Progenitor cell of endocrine pancreas (in vitro differentiated cells): ENCODE measurements around the gene KLF1. TPM values are rescaled to one million over a fixed set of nuclear protein-coding genes. Genes with fewer than 3 reads are reported as not detected.

Experiments
- DNase-seq: peaks from one replicate; pipeline ENCODE4 v3.0.0; 2021; ENCODE audit warnings: low spot score; ENCODE audit not compliant: unreplicated experiment
- H3K27ac Mint-ChIP-seq: 2 replicates; pipeline ENCODE4 v1.8.0; 2021; ENCODE audit warnings: mild to moderate bottlenecking, moderate library complexity, mixed read lengths
- H3K27me3 Mint-ChIP-seq: 2 replicates; pipeline ENCODE4 v1.8.0; 2021; ENCODE audit warnings: mixed read lengths
- H3K36me3 Mint-ChIP-seq: 2 replicates; pipeline ENCODE4 v1.8.0; 2022; ENCODE audit warnings: mixed read lengths; ENCODE audit not compliant: insufficient read depth
- H3K4me1 Mint-ChIP-seq: 2 replicates; pipeline ENCODE4 v1.8.0; 2021; ENCODE audit warnings: low read depth, mixed read lengths
- H3K4me3 Mint-ChIP-seq: 2 replicates; pipeline ENCODE4 v1.8.0; 2021; ENCODE audit warnings: low read depth, mild to moderate bottlenecking, moderate library complexity, mixed read lengths
- H3K9me3 Mint-ChIP-seq: 2 replicates; pipeline ENCODE4 v1.8.0; 2021; ENCODE audit warnings: low read depth, mixed read lengths
- CTCF ChIP-seq: fragments of 200-600 bp; sonication (generic); IDR thresholded peaks from one replicate; pipeline ENCODE4 v1.5.0; 2021; ENCODE audit warnings: antibody characterized with exemption, mild to moderate bottlenecking; ENCODE audit not compliant: unreplicated experiment
- total RNA-seq: library from RNA; stranded (reverse); gene quantifications from 2 replicates; pipeline ENCODE4 v1.2.1, GENCODE V29; 2021

KLF1 gene
- total RNA-seq, 1 donor from 2014 or later: not detected

DNA sequence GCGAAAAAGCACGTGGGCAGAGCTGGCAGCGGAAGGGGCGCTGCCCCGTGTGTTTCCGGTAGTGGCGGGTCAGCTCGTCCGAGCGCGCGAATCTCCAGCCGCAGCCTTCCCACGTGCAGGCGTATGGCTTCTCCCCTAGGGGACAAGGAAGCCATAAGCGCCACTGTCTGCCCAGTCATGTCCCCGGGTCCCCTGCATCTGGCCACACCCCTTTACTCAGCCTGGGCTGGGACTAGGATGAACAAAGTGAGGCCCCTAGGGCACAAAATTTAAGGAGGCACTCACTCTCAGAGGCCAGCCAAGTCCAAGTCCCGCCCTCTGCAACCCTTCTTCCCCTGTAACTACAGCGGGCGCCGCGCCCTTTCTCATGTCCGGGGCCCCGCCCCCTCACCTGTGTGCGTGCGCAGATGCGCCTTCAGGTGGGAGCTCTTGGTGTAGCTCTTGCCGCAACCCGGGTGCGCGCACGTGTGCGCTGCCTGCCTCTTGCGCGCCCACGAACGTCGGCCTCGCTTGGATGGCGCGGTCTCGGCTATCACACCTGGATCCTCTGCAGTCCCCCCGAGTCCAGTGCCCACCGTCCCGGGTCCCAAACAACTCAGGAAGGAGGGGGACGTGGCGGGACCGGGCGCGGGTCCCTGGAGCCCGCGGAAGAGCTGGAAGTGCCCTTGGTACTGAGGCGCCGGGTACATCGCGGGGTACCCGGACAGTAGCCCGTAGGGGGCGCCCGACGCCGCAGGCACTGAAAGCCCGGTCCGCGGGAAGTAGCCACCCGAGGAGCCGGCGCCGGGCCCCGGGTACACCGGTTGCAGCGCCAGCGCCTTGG, 1.9 kb downstream of the KLF1 start:
- Mint-ChIP-seq H3K4me3 (peak overlapping the region; percentile 80), H3K27me3 (peaks cover 12% of the 10 kb centered on the region), H3K27ac (peak overlapping the region; percentile 85), H3K36me3 (no peaks in the 10 kb centered on the region), H3K9me3 (no peaks in the 10 kb centered on the region), H3K4me1 (peaks cover 10% of the 10 kb centered on the region)
- DNase-seq: peak; percentile 79
- peak; percentile 72 for TF ChIP-seq CTCF

DNA sequence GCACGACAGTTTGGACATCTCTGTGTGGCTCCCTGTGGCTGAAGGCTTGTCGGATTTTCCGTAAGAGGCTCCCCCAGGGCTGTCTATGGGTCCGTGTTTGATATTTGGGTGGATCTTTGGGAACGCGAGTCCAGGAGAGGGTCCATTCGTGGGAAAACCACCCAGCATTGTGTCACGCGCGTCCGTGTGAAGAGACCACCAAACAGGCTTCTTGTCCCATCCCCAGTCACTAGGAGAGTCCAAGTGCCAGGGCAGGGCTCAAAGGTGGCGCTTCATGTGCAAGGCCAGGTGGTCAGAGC, 2.4 kb downstream of the KLF1 start:
- Mint-ChIP-seq H3K4me3 (no peak overlapping the region), H3K27ac (no peak overlapping the region), H3K4me1 (peaks cover 10% of the 10 kb centered on the region), H3K36me3 (no peaks in the 10 kb centered on the region), H3K9me3 (no peaks in the 10 kb centered on the region), H3K27me3 (peaks cover 12% of the 10 kb centered on the region)
- DNase-seq: no peak
- TF ChIP-seq CTCF: no peak

DNA sequence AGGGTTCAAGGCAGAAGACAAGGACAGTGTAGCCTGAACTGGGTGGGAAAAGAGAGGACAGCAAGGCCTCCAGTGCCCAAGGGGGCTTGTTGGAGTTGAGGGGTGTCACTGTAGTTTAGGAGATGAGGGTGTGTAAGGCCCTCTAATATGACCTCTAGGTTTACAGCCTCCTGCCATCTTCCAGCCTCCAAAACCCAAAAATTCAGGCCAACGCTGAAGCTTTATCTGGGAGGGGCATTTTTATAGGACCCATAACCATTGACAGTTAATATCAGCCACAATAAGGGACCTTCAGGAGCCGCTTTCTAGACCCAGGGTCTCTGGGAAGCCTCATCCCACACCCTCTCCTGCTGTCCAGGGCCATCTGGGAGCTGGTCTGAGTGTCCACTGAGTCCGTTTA, 2.8 kb downstream of the KLF1 start:
- Mint-ChIP-seq H3K4me3 (no peak overlapping the region), H3K36me3 (no peaks in the 10 kb centered on the region)

GRCh38 chr19:12882589-12882988, 4.4 kb downstream of the KLF1 start:
- H3K27ac Mint-ChIP-seq: peak overlapping the region; percentile 73
- peaks cover 12% of the 10 kb centered on the region for H3K27me3 Mint-ChIP-seq
- peaks cover 10% of the 10 kb centered on the region for H3K4me1 Mint-ChIP-seq
- no peak for TF ChIP-seq CTCF
- peaks cover 3% of the 10 kb centered on the region for H3K36me3 Mint-ChIP-seq
- H3K4me3 Mint-ChIP-seq: peak overlapping the region; percentile 60
- H3K9me3 Mint-ChIP-seq: no peaks in the 10 kb centered on the region
- DNase-seq: no peak

More for the DNA sequence above, 2.8 kb downstream of the KLF1 start:
- TF ChIP-seq CTCF: no peak
- Mint-ChIP-seq H3K27me3 (peaks cover 12% of the 10 kb centered on the region), H3K9me3 (no peaks in the 10 kb centered on the region), H3K4me1 (peaks cover 10% of the 10 kb centered on the region), H3K27ac (no peak overlapping the region)
- DNase-seq: no peak

DNA sequence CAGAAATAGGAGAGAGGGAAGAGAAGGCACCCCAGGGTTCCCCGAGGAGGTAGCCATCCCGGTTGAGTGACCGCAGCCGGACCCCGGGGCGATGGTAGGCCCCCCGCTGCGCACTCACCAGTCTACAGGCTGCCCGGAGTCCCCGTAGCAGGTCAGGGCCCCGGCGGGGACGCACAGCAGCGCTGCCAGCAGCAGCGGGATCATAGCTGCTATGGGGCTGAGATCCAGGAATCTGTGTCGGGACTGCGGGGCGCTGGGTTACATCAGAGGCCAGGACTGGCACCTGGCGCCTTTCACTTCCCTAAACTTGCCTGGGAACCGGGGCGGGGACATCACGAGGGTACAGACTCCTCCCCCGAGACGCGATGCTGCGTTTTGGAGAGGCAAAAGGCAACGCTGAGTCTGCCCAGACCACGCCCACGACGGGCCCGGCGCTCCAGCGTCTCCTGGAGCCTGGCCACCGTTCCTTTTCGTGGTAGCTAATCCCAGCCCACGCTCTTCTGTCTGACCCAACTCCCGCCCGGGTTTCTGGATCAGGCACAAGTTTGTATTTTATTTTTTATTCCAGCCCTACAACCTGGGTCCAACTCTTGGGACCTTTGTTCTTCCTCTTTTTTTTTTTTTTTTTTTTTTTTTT, 5.7 kb downstream of the KLF1 start, which contains the start of gene DNASE2:
Gene DNASE2 (minus strand): TSS at position 278 of the 637 bp plus-strand sequence. CDS start 74 bp downstream, at position 204.
- Mint-ChIP-seq H3K27ac (peak within 1 kb of the TSS; percentile 97), H3K9me3 (no peaks in the 10 kb centered on the region), H3K36me3 (peaks cover 3% of the 10 kb centered on the region), H3K4me3 (peak within 1 kb of the TSS; percentile 82), H3K27me3 (peaks cover 6% of the 10 kb centered on the region), H3K4me1 (peaks cover 8% of the 10 kb centered on the region)
- peak; percentile 78 for DNase-seq
- no peak for TF ChIP-seq CTCF
